ENCODE data around the gene CNOT1. TPM values are rescaled to one million over a fixed set of nuclear protein-coding genes. Genes with fewer than 3 reads are reported as not detected.

The CNOT1 gene
- total RNA-seq, 1 experiment from 2014 or later: 219 TPM

GRCh38 chr16:58518083-58518979 lies 111.3 kb downstream of the CNOT1 start:
- ChIA-PET POLR2A (interaction anchor here (0.6 to 1.9 kb wide), 5 partner anchors 10 to 210 kb away, joined by 3 to 7 read pairs (median 4); no protein-coding TSS in a partner anchor), CTCF (interaction anchor here (0.5 to 4.5 kb wide), 7 partner anchors 23 to 746 kb away, joined by 3 to 21 read pairs (median 4); no protein-coding TSS in a partner anchor)
- Mint-ChIP-seq H3K9me3 (ENCODE audit: unreplicated experiment) (no peaks in the 10 kb centered on the region), H3K36me3 (ENCODE audit: insufficient read depth, unreplicated experiment) (peaks cover 82% of the 10 kb centered on the region), H3K27me3 (ENCODE audit: insufficient read depth, unreplicated experiment) (no peaks in the 10 kb centered on the region), H3K27ac (ENCODE audit: low read depth, unreplicated experiment) (peak overlapping the region; percentile 63), H3K4me3 (ENCODE audit: unreplicated experiment) (no peak overlapping the region), H3K4me1 (ENCODE audit: insufficient read depth, unreplicated experiment) (peaks cover 6% of the 10 kb centered on the region)
- TF ChIP-seq, protein P1, sequence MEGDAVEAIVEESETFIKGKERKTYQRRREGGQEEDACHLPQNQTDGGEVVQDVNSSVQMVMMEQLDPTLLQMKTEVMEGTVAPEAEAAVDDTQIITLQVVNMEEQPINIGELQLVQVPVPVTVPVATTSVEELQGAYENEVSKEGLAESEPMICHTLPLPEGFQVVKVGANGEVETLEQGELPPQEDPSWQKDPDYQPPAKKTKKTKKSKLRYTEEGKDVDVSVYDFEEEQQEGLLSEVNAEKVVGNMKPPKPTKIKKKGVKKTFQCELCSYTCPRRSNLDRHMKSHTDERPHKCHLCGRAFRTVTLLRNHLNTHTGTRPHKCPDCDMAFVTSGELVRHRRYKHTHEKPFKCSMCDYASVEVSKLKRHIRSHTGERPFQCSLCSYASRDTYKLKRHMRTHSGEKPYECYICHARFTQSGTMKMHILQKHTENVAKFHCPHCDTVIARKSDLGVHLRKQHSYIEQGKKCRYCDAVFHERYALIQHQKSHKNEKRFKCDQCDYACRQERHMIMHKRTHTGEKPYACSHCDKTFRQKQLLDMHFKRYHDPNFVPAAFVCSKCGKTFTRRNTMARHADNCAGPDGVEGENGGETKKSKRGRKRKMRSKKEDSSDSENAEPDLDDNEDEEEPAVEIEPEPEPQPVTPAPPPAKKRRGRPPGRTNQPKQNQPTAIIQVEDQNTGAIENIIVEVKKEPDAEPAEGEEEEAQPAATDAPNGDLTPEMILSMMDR (IDR thresholded peaks at IDR 0.05; ENCODE audit: unreplicated experiment): no peak
- TSS peak; percentile 18 for BruUV-seq (replicated peaks)
- no peak for DNase-seq (ENCODE audit: unreplicated experiment)
- intact Hi-C loops (cut with micrococcal nuclease): no loop called here

DNA sequence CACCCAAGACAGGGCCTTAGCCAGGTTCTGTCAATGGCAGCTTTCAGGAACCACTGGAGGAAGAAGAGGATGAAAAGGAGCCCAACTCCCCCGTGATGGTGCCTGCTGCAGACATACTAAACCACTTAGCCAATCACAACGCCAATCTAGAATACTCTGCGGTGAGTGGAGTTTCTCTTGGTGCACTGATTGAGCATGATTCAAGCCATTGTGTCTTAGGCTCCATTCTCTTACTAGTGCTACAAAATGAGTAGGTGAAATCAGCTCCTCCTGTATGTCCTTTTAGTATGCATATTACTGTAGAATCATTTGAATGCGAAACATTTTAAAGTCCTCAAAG lies 112.9 kb downstream of the CNOT1 start:
- TF ChIP-seq, protein P1 (IDR thresholded peaks at IDR 0.05; ENCODE audit: unreplicated experiment): no peak
- Mint-ChIP-seq H3K4me1 (ENCODE audit: insufficient read depth, unreplicated experiment) (peaks cover 6% of the 10 kb centered on the region), H3K4me3 (ENCODE audit: unreplicated experiment) (peak overlapping the region; percentile 93), H3K27ac (ENCODE audit: low read depth, unreplicated experiment) (no peak overlapping the region), H3K27me3 (ENCODE audit: insufficient read depth, unreplicated experiment) (no peaks in the 10 kb centered on the region), H3K9me3 (ENCODE audit: unreplicated experiment) (no peaks in the 10 kb centered on the region), H3K36me3 (ENCODE audit: insufficient read depth, unreplicated experiment) (peaks cover 66% of the 10 kb centered on the region)
- POLR2A ChIA-PET: interaction anchor here (0.7 to 1.9 kb wide), 4 partner anchors 29 to 356 kb away, joined by 3 to 5 read pairs (median 3); partner anchors contain the start of gene CNOT1
- CTCF ChIA-PET: interaction anchor here (0.6 to 4.5 kb wide), 2 partner anchors 144 to 179 kb away, joined by 4 to 21 read pairs; no protein-coding TSS in a partner anchor
- intact Hi-C loops (cut with micrococcal nuclease): no loop called here
- BruUV-seq (replicated peaks): no TSS peak
- DNase-seq (ENCODE audit: unreplicated experiment): no peak

- BruUV-seq (replicated peaks): no TSS peak
- H3K27ac Mint-ChIP-seq (ENCODE audit: low read depth, unreplicated experiment): peak overlapping the region; percentile 92
- H3K27me3 Mint-ChIP-seq (ENCODE audit: insufficient read depth, unreplicated experiment): no peaks in the 10 kb centered on the region
- peak overlapping the region; percentile 93 for H3K4me3 Mint-ChIP-seq (ENCODE audit: unreplicated experiment)
- H3K9me3 Mint-ChIP-seq (ENCODE audit: unreplicated experiment): no peaks in the 10 kb centered on the region
- H3K36me3 Mint-ChIP-seq (ENCODE audit: insufficient read depth, unreplicated experiment): peaks cover 60% of the 10 kb centered on the region
- ChIA-PET POLR2A (interaction anchor here (0.7 to 1.9 kb wide), 7 partner anchors 31 to 272 kb away, joined by 3 to 5 read pairs (median 4); partner anchors contain the start of gene CNOT1), CTCF (interaction anchor here (0.5 to 4.5 kb wide), 6 partner anchors 64 to 768 kb away, joined by 3 to 21 read pairs (median 3); no protein-coding TSS in a partner anchor)
- peaks cover 6% of the 10 kb centered on the region for H3K4me1 Mint-ChIP-seq (ENCODE audit: insufficient read depth, unreplicated experiment)
- TF ChIP-seq, protein P1 (IDR thresholded peaks at IDR 0.05; ENCODE audit: unreplicated experiment): no peak
- DNase-seq (ENCODE audit: unreplicated experiment): peak; percentile 51
- intact Hi-C loops (cut with micrococcal nuclease): no loop called here
Measured at GRCh38 chr16:58515871-58516767, 113.5 kb downstream of the CNOT1 start.

Data from MCF 10A (cell line).